Activated CD4-positive, CD25-positive, alpha-beta regulatory T cell treated with anti-CD3 and anti-CD28 coated beads, Interleukin-2, amount 50 U/mL, for 24 hours (primary cell): ENCODE data around the gene SNX25.

Source experiments
- ATAC-seq, 2 donors: fragments of 150-1000 bp; cut with Tn5 transposase; one replicate each; pipeline ENCODE4 v1.10.0; 2021; ENCODE audit warnings: mild to moderate bottlenecking in 1 of 2, moderate library complexity in 1 of 2

Gene SNX25

GRCh38 chr4:185380320-185380719 lies 170.9 kb downstream of the SNX25 start:
- no peak for ATAC-seq

GRCh38 chr4:185381288-185382196 lies 172.1 kb downstream of the SNX25 start:
- no peak for ATAC-seq

- ATAC-seq = no peak
Measured at GRCh38 chr4:185382754-185383153, 173.4 kb downstream of the SNX25 start.

- no peak for ATAC-seq
Measured at GRCh38 chr4:185383451-185383850, 174.1 kb downstream of the SNX25 start.

- ATAC-seq = no peak
Measured at GRCh38 chr4:185384061-185384460, 174.7 kb downstream of the SNX25 start.

- ATAC-seq = no peak
Measured at GRCh38 chr4:185384930-185385331, 175.5 kb downstream of the SNX25 start.

GRCh38 chr4:185387957-185388356 lies 178.6 kb downstream of the SNX25 start:
- ATAC-seq = no peak

- no peak for ATAC-seq
Measured at GRCh38 chr4:185390941-185391340, 181.5 kb downstream of the SNX25 start.

GRCh38 chr4:185392156-185392555 lies 182.8 kb downstream of the SNX25 start:
- ATAC-seq = no peak

GRCh38 chr4:185394568-185395237 lies 185.3 kb downstream of the SNX25 start:
- ATAC-seq = peak; percentile 70

- no peak for ATAC-seq
Measured at GRCh38 chr4:185395238-185395955, 186.0 kb downstream of the SNX25 start, which contains the start of gene LRP2BP. TSS of gene LRP2BP (minus strand) at chr4:185395924. CDS start at chr4:185378186, 17,738 bp downstream.

GRCh38 chr4:185395956-185396723 lies 186.7 kb downstream of the SNX25 start:
- ATAC-seq = peak; percentile 82 to 84

- ATAC-seq = no peak
Measured at GRCh38 chr4:185396724-185397385, 187.5 kb downstream of the SNX25 start, which contains the start of gene ANKRD37. TSS of gene ANKRD37 (plus strand) at chr4:185396841. CDS start at chr4:185396924, 83 bp downstream.

- ATAC-seq = no peak
Measured at GRCh38 chr4:185398618-185399017, 189.2 kb downstream of the SNX25 start.

GRCh38 chr4:185399466-185399865 lies 190.1 kb downstream of the SNX25 start:
- ATAC-seq = no peak

GRCh38 chr4:185404031-185404430 lies 194.6 kb downstream of the SNX25 start:
- ATAC-seq = no peak

- no peak for ATAC-seq
Measured at GRCh38 chr4:185405296-185405999, 196.1 kb downstream of the SNX25 start.

- no peak for ATAC-seq
Measured at GRCh38 chr4:185408432-185408831, 199.0 kb downstream of the SNX25 start.

- ATAC-seq = no peak
Measured at GRCh38 chr4:185411849-185412248, 202.5 kb downstream of the SNX25 start.

- ATAC-seq = no peak
Measured at GRCh38 chr4:185412412-185412811, 203.0 kb downstream of the SNX25 start.
